Measurements from ENCODE around the gene RAD52.

DNA sequence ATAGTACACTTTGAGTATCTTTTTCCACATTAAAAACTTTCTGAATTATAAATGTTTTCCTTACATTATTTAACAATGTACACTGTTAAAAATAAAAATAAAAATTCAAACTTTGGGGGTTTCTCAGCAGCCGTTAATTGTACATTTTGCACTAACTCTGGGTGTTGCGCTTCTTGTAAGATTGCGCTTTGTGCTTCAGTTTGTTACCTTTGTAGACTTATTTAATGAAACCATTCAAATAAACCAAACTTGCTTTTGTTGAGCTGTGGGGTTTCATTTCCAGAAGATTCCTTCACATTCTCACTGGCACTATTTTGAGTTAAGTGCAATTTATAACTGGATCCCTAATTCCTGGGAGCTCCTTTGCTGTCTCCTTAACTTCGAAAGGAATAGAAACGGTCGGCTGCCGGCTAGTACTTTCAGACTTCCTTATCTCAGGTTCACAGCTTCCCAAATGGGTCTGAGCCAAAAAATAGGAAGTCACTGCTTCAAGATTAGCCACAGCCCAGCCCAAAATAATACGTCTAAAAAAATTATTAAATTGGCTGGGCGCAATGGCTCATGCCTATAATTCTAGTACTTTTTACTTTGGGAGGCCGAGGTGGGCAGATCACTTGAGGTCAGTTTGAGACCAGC is 38.2 kb downstream of the RAD52 start:
- TF ChIP-seq POLR2A (IDR thresholded peaks at IDR 0.05; ENCODE audit: low read depth, low read length) (no peak), TAF1 (IDR thresholded peaks at IDR 0.05; ENCODE audit: low read depth, low read length) (no peak)

All from GM12891 (cell line).